ENCODE data around the gene BIRC7. TPM values are rescaled to one million over a fixed set of nuclear protein-coding genes. Genes with fewer than 3 reads are reported as not detected.
A peak's percentile ranks its signal among the peaks of the same experiment; 100 is the strongest.

BIRC7 gene
- total RNA-seq, 1 experiment from 2014 or later: 0.17 TPM

DNA sequence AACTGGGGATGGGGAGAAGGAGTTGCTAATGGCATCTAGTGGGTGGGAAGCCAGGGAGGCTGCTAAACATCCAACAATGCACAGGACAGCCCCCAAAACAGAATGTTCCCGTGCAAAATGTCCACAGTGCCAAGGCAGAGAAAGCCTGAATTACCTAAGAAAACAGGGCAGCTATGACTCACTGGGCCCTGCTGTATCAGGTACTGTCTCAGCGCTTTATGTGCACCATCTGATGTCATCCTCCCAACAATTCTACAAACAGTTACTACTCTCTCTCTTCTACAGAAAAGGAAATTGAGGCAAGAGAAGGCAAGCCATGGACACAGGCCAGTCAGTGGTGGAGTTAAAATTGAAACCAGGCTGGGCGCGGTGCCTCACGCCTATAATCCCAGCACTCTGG, 22.9 kb upstream of the BIRC7 start:
- peaks cover 28% of the 10 kb centered on the region for H3K4me1 Mint-ChIP-seq
- no peaks in the 10 kb centered on the region for H3K27me3 Mint-ChIP-seq (ENCODE audit: low read depth)
- TF ChIP-seq, protein P1, sequence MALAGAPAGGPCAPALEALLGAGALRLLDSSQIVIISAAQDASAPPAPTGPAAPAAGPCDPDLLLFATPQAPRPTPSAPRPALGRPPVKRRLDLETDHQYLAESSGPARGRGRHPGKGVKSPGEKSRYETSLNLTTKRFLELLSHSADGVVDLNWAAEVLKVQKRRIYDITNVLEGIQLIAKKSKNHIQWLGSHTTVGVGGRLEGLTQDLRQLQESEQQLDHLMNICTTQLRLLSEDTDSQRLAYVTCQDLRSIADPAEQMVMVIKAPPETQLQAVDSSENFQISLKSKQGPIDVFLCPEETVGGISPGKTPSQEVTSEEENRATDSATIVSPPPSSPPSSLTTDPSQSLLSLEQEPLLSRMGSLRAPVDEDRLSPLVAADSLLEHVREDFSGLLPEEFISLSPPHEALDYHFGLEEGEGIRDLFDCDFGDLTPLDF (CRISPR knock-in tag; IDR thresholded peaks at IDR 0.05): no peak
- no peak for TF ChIP-seq ZNF396 (CRISPR knock-in tag; IDR thresholded peaks at IDR 0.05; ENCODE audit: borderline replicate concordance)
- TF ChIP-seq, protein P2, sequence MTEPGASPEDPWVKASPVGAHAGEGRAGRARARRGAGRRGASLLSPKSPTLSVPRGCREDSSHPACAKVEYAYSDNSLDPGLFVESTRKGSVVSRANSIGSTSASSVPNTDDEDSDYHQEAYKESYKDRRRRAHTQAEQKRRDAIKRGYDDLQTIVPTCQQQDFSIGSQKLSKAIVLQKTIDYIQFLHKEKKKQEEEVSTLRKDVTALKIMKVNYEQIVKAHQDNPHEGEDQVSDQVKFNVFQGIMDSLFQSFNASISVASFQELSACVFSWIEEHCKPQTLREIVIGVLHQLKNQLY (CRISPR knock-in tag; IDR thresholded peaks at IDR 0.05): no peak
- no peak for TF ChIP-seq GTF2I (CRISPR knock-in tag; conservative IDR thresholded peaks at IDR 0.05)
- TF ChIP-seq STAT6 (CRISPR knock-in tag; conservative IDR thresholded peaks at IDR 0.05; ENCODE audit: low read depth): no peak
- TF ChIP-seq, protein P3, sequence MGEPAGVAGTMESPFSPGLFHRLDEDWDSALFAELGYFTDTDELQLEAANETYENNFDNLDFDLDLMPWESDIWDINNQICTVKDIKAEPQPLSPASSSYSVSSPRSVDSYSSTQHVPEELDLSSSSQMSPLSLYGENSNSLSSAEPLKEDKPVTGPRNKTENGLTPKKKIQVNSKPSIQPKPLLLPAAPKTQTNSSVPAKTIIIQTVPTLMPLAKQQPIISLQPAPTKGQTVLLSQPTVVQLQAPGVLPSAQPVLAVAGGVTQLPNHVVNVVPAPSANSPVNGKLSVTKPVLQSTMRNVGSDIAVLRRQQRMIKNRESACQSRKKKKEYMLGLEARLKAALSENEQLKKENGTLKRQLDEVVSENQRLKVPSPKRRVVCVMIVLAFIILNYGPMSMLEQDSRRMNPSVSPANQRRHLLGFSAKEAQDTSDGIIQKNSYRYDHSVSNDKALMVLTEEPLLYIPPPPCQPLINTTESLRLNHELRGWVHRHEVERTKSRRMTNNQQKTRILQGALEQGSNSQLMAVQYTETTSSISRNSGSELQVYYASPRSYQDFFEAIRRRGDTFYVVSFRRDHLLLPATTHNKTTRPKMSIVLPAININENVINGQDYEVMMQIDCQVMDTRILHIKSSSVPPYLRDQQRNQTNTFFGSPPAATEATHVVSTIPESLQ (CRISPR knock-in tag; IDR thresholded peaks at IDR 0.05): no peak
- DNase-seq (ENCODE audit: low spot score): no peak
- no peak for ATAC-seq
- ChIA-PET CTCF (interaction anchor here (1.0 to 1.5 kb wide), 3 partner anchors 10 to 40 kb away, joined by 3 to 6 read pairs (median 4); no protein-coding TSS in a partner anchor), POLR2A (interaction anchor here (0.6 kb wide), 1 partner anchor 120 kb away, joined by 4 read pairs; no protein-coding TSS in a partner anchor)
- H3K36me3 Mint-ChIP-seq: peaks cover 54% of the 10 kb centered on the region
- no peak overlapping the region for H3K4me3 Mint-ChIP-seq
- H3K9me3 Mint-ChIP-seq: no peaks in the 10 kb centered on the region
- H3K27ac Mint-ChIP-seq: peak overlapping the region; percentile 57; the same call in 1 of the 2 replicates

DNA sequence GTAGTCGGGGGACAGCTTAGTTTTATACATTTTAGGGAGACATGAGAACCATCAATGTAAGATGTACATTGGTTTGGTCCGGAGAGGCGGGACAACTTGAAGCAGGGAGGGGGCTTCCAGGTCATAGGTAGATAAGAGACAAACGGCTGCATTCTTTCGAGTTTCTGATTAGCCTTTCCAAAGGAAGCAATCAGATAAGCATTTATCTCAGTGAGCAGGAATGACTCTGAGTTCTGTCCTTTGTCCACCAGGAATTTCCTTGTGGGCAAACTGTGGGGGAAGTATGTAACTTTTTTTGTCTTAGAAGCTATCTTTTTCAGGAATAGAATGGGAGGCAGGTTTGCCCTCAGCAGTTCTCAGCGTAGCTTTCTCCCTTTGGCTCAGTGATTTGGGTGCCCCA, 21.2 kb upstream of the BIRC7 start:
- ChIA-PET POLR2A (interaction anchor here (0.6 to 1.0 kb wide), 2 partner anchors 9 to 40 kb away, joined by 3 read pairs; no protein-coding TSS in a partner anchor), CTCF (interaction anchor here (0.6 to 2.7 kb wide), 13 partner anchors 9 to 571 kb away, joined by 3 to 36 read pairs (median 5); no protein-coding TSS in a partner anchor)
- DNase-seq (ENCODE audit: low spot score) (no peak), ATAC-seq (no peak)
- Mint-ChIP-seq H3K27me3 (ENCODE audit: low read depth) (no peaks in the 10 kb centered on the region), H3K9me3 (no peaks in the 10 kb centered on the region), H3K4me1 (peaks cover 28% of the 10 kb centered on the region), H3K4me3 (peak overlapping the region; percentile 96), H3K27ac (peak overlapping the region; percentile 93; the same call in 1 of the 2 replicates), H3K36me3 (peaks cover 45% of the 10 kb centered on the region)
- TF ChIP-seq ELF4 (CRISPR knock-in tag; IDR thresholded peaks at IDR 0.05; ENCODE audit: low read depth) (no peak), ZNF121 (CRISPR knock-in tag; IDR thresholded peaks at IDR 0.05) (no peak), OVOL2 (CRISPR knock-in tag; IDR thresholded peaks at IDR 0.05; ENCODE audit: borderline replicate concordance) (no peak), ZNF671 (CRISPR knock-in tag; IDR thresholded peaks at IDR 0.05) (no peak), SMAD4 (CRISPR knock-in tag; IDR thresholded peaks at IDR 0.05) (no peak), GRHL2 (CRISPR knock-in tag; IDR thresholded peaks at IDR 0.05; ENCODE audit: insufficient replicate concordance, severe bottlenecking) (no peak), JUN (CRISPR knock-in tag; IDR thresholded peaks at IDR 0.05) (no peak), ZNF512 (CRISPR knock-in tag; IDR thresholded peaks at IDR 0.05; ENCODE audit: borderline replicate concordance) (no peak), AFF4 (CRISPR knock-in tag; IDR thresholded peaks at IDR 0.05; ENCODE audit: borderline replicate concordance) (no peak), ZNF263 (CRISPR knock-in tag; IDR thresholded peaks at IDR 0.05; ENCODE audit: low read depth) (no peak)
- TF ChIP-seq, protein P4, sequence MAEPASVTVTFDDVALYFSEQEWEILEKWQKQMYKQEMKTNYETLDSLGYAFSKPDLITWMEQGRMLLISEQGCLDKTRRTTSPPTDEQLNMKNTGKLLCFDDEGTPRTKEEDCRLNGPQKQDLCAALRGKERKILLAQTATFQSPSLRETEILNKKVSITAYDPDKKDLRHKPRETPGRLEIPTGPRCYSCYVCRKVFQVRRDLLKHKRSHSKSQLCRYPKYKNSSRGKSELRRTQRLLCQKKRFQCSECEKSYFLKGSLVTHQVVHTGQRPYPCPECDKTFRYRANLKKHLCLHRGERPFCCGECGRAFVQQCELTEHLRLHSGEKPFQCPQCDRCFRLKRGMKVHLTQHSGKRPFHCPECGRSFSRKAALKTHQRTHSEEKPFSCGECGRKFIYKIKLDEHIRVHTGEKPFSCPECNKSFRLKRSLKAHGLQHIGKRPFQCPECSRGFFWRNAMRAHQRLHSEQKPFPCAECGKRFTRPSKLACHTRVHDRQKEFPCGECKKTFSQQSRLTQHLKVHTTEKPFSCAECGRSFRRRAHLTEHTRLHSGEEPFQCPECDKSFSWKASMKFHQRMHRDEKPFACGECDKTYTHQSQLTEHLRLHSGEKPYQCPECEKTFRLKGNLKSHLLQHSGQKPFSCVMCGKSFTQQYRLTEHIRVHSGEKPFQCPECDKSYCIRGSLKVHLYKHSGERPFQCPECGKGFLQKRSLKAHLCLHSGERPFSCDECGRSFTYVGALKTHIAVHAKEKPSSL (CRISPR knock-in tag; conservative IDR thresholded peaks at IDR 0.05): no peak

Measured in WTC11 (cell line).